ENCODE data around the gene HABP4.

Gene HABP4

DNA sequence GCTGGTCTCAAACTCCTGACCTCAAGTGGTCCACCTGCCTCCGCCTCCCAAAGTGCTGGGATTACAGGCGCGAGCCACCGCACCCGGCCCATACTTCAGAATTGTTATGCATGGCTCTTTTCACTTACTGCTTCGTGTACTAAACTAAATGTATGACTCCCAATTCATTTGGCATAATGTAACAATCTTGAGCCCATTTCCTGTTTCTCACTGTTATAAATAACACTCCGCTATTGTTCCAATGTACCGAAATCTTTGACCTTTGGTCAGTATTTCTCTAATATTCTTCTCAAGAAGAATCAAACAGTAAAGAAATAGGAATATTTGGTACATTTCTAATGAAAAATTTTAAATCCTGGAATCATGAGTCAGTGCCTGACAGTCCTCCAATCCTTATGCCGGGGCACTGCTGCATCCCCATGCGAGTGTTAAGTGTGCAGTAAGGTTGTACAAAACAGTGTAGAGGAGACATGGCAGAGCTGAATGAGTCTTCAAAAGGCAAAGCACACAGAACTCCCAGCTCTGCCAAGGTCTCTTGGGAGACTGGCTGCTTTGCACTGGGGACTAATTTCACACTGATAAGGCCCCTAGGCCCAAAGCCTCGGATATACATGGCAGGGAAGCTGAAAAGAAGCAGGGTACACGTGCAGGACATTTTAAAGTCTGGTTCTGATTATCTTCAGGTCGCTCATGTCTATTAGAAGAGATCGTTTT is 58.4 kb downstream of the HABP4 start:
- TF ChIP-seq POLR2AphosphoS5 (IDR thresholded peaks at IDR 0.05; ENCODE audit: low read depth) (no peak), SPI1 (IDR thresholded peaks at IDR 0.05; ENCODE audit: borderline replicate concordance, low read depth) (no peak), GABPA (IDR thresholded peaks at IDR 0.05; ENCODE audit: low read depth) (no peak), CTCF (IDR thresholded peaks at IDR 0.05; ENCODE audit: insufficient read depth, low read length) (no peak)
- TF ChIP-seq, protein P1, sequence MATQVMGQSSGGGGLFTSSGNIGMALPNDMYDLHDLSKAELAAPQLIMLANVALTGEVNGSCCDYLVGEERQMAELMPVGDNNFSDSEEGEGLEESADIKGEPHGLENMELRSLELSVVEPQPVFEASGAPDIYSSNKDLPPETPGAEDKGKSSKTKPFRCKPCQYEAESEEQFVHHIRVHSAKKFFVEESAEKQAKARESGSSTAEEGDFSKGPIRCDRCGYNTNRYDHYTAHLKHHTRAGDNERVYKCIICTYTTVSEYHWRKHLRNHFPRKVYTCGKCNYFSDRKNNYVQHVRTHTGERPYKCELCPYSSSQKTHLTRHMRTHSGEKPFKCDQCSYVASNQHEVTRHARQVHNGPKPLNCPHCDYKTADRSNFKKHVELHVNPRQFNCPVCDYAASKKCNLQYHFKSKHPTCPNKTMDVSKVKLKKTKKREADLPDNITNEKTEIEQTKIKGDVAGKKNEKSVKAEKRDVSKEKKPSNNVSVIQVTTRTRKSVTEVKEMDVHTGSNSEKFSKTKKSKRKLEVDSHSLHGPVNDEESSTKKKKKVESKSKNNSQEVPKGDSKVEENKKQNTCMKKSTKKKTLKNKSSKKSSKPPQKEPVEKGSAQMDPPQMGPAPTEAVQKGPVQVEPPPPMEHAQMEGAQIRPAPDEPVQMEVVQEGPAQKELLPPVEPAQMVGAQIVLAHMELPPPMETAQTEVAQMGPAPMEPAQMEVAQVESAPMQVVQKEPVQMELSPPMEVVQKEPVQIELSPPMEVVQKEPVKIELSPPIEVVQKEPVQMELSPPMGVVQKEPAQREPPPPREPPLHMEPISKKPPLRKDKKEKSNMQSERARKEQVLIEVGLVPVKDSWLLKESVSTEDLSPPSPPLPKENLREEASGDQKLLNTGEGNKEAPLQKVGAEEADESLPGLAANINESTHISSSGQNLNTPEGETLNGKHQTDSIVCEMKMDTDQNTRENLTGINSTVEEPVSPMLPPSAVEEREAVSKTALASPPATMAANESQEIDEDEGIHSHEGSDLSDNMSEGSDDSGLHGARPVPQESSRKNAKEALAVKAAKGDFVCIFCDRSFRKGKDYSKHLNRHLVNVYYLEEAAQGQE (IDR thresholded peaks at IDR 0.05; ENCODE audit: insufficient replicate concordance, low read depth), result no peak
- Histone ChIP-seq H3K4me3 (replicated peaks; ENCODE audit: insufficient read depth, low read length) (no peak overlapping the region), H3K27me3 (ENCODE audit: insufficient read depth, poor library complexity, severe bottlenecking) (no peaks in the 10 kb centered on the region), H3K27ac (replicated peaks) (no peak overlapping the region)
- no peak for DNase-seq (ENCODE audit: low read depth in 1 of 2, low spot score in 1 of 2)

DNA sequence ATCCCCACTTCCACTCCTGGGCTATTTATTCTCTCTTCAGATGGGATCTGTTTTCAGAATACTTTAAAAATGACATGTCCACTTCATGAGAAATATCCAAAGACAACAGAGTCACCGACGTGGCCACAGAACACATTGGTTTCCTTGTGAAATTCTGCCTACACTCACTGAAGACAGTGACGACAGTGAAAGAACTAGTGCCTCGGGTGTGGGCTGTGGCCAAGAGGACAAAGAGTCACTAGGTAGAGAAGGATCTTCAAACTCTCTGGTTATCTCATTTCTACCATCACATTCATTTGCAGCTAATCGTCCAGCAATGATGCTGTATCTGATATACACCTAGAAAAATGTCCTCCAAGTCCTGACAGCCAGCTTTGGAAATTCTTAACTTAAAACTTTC is 59.1 kb downstream of the HABP4 start:
- H3K27ac ChIP-seq (replicated peaks), result no peak overlapping the region
- no peak for TF ChIP-seq POLR2AphosphoS5 (IDR thresholded peaks at IDR 0.05; ENCODE audit: low read depth)
- TF ChIP-seq, protein P1 (IDR thresholded peaks at IDR 0.05; ENCODE audit: insufficient replicate concordance, low read depth), result no peak
- TF ChIP-seq GABPA (IDR thresholded peaks at IDR 0.05; ENCODE audit: low read depth), result no peak
- TF ChIP-seq CTCF (IDR thresholded peaks at IDR 0.05; ENCODE audit: insufficient read depth, low read length), result no peak
- TF ChIP-seq SPI1 (IDR thresholded peaks at IDR 0.05; ENCODE audit: borderline replicate concordance, low read depth), result no peak
- H3K4me3 ChIP-seq (replicated peaks; ENCODE audit: insufficient read depth, low read length), result no peak overlapping the region
- DNase-seq (ENCODE audit: low read depth in 1 of 2, low spot score in 1 of 2), result no peak
- H3K27me3 ChIP-seq (ENCODE audit: insufficient read depth, poor library complexity, severe bottlenecking), result no peaks in the 10 kb centered on the region

DNA sequence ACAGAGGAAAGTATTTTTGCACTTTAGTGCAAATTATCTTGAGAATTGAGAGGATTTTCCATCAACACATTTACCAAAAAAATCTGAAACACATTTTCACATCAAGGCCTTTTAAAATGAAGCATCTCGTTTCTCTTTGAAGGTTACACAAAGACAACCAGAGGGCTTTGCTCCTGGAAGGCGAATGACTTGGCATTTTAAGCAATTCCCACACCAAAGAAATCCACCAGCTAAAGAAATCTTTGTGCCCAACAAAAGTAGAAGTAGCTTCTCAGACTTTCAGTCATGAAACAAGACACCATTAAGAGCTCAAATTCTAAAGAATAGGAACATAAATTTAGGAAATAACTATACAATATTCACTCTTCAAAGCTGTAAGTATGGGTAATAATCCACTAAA is 59.9 kb downstream of the HABP4 start:
- Histone ChIP-seq H3K27ac (replicated peaks) (no peak overlapping the region), H3K27me3 (ENCODE audit: insufficient read depth, poor library complexity, severe bottlenecking) (no peaks in the 10 kb centered on the region), H3K4me3 (replicated peaks; ENCODE audit: insufficient read depth, low read length) (no peak overlapping the region)
- no peak for DNase-seq (ENCODE audit: low read depth in 1 of 2, low spot score in 1 of 2)
- TF ChIP-seq SPI1 (IDR thresholded peaks at IDR 0.05; ENCODE audit: borderline replicate concordance, low read depth), result no peak
- TF ChIP-seq, protein P1 (IDR thresholded peaks at IDR 0.05; ENCODE audit: insufficient replicate concordance, low read depth), result no peak
- no peak for TF ChIP-seq CTCF (IDR thresholded peaks at IDR 0.05; ENCODE audit: insufficient read depth, low read length)
- no peak for TF ChIP-seq POLR2AphosphoS5 (IDR thresholded peaks at IDR 0.05; ENCODE audit: low read depth)
- no peak for TF ChIP-seq GABPA (IDR thresholded peaks at IDR 0.05; ENCODE audit: low read depth)
